GM12864 (cell line): ENCODE measurements around the gene PMAIP1.
"Not testable (repeated sequence)": the region's sequence is repeated elsewhere in the genome, so short reads cannot be mapped to it uniquely, and the experiment has no call there.

Source experiments
- DNase-seq: peaks from one replicate; pipeline ENCODE4 v3.0.0-alpha.2; 2011; ENCODE audit warnings: low read depth
- H3K4me3 ChIP-seq: 2 replicates; pipeline ENCODE4 v1.5.1; 2011; ENCODE audit warnings: mild to moderate bottlenecking, low read depth, low read length, control low read depth
- TF ChIP-seq, protein P1 (sequence below): IDR thresholded peaks from 2 replicates; pipeline ENCODE4 v1.5.1; 2011; ENCODE audit warnings: low read depth, mild to moderate bottlenecking, moderate library complexity, low read length, control low read depth, inconsistent platforms; ENCODE audit errors: missing control alignments

Gene PMAIP1

DNA sequence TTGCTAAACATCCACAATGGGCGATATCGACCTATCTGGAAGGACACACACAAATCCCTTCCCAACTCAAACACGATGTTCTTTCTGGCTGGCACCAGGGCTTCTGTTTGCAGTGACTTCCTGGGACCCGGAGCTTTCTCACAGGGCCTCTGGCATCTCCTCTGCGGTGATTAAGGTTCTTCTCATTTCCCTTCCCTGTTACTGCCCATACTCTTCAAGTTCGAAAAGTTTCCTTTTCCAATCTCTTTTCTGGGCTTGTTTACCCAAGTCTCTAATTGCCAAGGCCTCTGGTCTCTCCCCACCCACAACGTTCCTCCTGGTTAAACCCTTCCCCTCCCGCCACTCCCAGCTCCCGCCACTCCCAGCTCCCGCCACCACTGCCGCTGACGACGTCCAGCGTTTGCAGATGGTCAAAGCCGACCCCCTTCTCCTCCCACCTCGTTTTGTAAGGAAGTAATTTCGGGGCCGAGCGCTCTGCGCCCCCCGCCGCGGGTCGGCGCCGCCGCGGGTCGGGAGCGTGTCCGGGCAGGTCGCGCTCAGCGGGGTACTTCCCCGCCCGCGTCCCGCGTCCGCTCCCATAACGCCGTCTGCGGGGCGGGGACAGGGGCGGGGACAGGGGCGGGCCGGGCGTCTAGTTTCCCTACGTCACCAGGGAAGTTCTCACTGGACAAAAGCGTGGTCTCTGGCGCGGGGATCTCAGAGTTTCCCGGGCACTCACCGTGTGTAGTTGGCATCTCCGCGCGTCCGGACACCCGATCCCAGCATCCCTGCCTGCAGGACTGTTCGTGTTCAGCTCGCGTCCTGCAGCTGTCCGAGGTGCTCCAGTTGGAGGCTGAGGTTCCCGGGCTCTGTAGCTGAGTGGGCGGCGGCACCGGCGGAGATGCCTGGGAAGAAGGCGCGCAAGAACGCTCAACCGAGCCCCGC lies at the start of gene PMAIP1:
PMAIP1 (plus strand) TSS at position 699 of the 924 bp plus-strand sequence; CDS start at position 881, 182 bp downstream.
- TF ChIP-seq, protein P1, sequence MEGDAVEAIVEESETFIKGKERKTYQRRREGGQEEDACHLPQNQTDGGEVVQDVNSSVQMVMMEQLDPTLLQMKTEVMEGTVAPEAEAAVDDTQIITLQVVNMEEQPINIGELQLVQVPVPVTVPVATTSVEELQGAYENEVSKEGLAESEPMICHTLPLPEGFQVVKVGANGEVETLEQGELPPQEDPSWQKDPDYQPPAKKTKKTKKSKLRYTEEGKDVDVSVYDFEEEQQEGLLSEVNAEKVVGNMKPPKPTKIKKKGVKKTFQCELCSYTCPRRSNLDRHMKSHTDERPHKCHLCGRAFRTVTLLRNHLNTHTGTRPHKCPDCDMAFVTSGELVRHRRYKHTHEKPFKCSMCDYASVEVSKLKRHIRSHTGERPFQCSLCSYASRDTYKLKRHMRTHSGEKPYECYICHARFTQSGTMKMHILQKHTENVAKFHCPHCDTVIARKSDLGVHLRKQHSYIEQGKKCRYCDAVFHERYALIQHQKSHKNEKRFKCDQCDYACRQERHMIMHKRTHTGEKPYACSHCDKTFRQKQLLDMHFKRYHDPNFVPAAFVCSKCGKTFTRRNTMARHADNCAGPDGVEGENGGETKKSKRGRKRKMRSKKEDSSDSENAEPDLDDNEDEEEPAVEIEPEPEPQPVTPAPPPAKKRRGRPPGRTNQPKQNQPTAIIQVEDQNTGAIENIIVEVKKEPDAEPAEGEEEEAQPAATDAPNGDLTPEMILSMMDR = no peak
- DNase-seq = no peak
- peak within 1 kb of the TSS; percentile 94 for H3K4me3 ChIP-seq

DNA sequence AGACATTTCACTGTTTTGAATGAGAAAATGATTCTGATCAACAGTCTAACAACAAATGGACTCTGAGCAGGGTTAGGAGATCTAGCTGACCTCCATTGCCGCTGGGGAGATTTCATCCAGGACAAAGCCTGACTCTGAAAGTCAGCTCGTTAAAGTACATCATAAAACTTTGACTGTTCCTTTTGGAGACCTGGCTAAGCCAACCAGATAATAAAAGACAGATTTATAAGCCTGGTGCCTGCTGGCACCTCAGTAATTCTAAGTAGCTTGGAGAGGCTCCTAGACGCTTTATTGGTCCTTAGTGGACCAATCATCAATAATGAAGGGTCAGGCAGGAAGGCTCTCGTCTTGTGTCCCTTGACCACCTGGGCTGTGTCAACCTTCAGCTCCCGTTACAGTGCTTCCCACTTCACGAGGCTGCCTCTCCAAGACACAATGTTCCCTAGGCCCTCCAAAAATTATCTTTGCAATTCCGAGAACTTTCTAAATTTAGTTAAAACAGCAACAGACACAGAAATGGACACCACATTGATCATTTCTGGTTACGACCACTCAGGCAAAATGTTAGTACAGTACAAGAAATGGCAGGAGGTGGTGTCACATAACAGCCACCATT lies 47.9 kb upstream of the PMAIP1 start:
- no peak overlapping the region for H3K4me3 ChIP-seq
- TF ChIP-seq, protein P1 = no peak
- DNase-seq = no peak

DNA sequence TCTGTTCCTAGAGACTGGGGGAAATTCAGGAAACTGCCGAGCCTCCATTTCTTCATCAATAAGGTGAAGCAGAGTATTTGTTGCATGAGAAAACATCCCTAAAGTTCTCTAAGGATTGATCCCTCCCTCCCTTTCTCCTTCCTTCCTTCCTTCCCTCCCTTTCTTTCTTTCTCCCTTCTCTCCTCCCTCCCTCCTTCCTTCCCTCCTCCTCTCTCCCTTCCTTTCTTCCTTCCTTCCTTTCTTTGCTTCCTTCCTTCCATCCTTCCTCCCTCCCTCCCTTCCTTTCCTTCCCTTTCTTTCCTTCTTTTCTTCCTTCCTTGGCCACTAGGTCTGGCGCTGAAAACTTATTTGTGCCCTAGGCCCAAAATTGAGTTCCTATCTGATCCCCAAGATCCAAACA lies 47.2 kb upstream of the PMAIP1 start:
- DNase-seq = no peak
- H3K4me3 ChIP-seq = no peak overlapping the region
- TF ChIP-seq, protein P1 = no peak

DNA sequence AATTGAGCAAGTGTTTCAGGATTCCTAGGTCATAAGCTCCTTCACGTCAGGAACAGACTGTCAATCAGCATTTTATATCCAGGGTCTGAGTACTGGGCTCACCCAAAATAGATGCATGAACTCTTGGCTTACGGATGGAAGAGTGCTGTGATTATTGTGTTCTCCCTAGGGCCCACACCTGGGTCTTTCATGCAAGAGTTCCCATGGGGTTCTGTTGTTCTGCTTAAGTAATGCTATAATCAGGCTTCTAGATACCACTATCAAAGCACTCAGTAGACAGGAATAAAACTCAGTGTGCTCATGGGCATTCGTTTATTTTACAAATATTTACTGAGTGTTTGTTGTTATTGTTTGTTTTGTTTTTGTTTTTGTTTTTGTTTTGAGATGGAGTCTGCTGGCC lies 46.4 kb upstream of the PMAIP1 start:
- DNase-seq = no peak
- no peak overlapping the region for H3K4me3 ChIP-seq
- TF ChIP-seq, protein P1 = no peak

DNA sequence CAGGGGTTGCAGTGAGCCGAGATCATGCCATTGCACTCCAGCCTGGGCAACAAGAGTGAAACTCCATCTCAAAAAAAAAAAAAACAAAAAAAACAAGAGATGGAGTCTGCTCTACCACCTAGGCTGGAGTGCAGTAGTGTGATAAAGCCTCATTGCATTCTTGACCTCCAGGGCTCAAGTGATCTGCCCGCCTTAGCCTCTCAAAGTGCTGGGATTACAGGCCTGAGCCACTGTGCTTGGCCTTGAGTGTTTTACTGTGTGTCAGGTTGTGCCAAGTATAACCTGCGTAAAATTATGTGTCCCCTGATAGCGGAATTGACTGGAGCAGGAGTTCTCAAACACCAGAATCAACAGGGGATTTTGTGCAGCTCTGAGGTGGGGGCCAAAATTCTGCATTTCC lies 45.8 kb upstream of the PMAIP1 start:
- not testable (repeated sequence) for DNase-seq, H3K4me3 ChIP-seq

DNA sequence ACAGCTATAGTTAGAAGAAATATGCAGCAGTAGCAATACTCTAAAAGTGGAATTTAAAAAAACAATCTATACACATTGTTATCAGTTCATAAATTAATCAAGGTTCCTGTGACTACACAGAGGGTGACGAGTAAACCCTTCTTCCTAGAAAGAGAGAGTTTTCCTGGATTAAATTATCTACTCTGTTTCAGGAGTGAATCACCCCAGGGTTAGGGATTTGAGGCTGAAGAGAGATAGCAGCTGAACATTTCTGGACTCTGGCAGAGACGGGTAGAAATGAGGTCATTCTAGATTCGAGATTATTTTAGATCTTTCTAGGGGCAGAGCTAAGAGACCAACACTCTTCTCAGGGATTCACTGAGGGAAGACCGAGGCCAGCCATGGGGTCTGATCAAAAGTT lies 38.8 kb upstream of the PMAIP1 start:
- H3K4me3 ChIP-seq = no peak overlapping the region
- TF ChIP-seq, protein P1 = no peak
- DNase-seq = no peak

DNA sequence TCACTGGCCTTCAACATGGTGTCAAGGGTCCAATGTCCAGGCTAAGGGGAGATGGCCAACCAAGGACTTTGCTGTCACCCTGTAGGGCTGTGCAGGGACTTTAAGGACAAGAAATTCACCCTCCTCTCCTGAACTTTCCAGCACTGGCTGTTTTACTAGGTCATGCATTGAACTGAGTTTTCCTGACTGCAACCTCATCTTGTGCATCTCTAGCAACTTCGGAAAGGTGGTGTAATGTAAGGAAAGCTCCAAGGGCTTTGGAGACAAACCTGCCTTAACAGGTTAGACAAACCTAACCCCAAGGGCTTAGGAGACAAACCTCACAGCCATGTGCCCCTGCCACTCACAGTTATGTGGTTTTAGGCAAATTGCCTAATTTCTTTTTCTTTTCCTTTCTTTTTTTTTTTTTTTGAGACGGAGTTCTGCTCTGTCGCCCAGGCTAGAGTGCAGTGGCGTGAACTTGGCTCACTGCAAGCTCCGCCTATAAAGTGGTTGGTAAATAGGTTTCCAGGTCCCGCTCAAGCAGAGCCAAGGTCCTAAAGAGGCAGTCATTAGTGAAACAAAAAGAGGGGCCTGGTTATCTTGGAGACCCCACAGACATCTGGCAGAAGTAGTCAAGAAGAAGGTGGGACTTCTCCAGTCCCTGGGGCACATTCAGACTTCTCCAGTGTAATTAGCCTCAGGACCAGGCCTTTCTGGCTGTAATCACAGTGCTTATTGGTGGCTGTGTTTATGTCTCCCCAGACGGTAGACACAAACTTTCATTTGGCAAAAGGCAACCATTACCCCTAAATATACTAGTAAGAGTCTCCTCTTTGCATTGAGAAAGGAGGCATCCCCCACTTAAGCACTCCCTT lies 37.6 kb upstream of the PMAIP1 start:
- no peak for DNase-seq
- no peak overlapping the region for H3K4me3 ChIP-seq
- TF ChIP-seq, protein P1 = no peak
